HCT116 (cell line): Measurements from ENCODE around the gene RNF13. TPM values are rescaled to one million over a fixed set of nuclear protein-coding genes. Genes with fewer than 3 reads are reported as not detected.

Source experiments
- ATAC-seq: fragments of 200-7000 bp; cut with Tn5 transposase; 2 replicates; pipeline ENCODE4 v1.9.1; 2020; ENCODE audit warnings: mild to moderate bottlenecking, moderate library complexity
- BruUV-seq: library from RNA; stranded (reverse); fragments of 400-500 nt; replicated peaks from 2 replicates; lab custom pipeline; 2021; lab: Mats Ljungman, UMichigan
- CTCF ChIA-PET: fragments of 300-600 bp; sonication (Branson Sonifier 250); formaldehyde crosslinking; loops from one replicate; lab custom pipeline; 2021; ENCODE audit warnings: antibody characterized with exemption; lab: Charles Lee
- POLR2A ChIA-PET: fragments of 300-600, 350-600 bp; sonication (Branson Sonifier 250); formaldehyde crosslinking; loops from one replicate; lab custom pipeline; 2021; ENCODE audit warnings: antibody characterized with exemption; lab: Charles Lee
- RAD21 ChIA-PET, 2 experiments: fragments of 300-600 bp; sonication (Branson Sonifier 250); formaldehyde crosslinking; loops; one replicate each; lab custom pipeline; 2023; ENCODE audit warnings: low total read pairs in 2 of 2; ENCODE audit not compliant: uncharacterized antibody in 2 of 2, unreplicated experiment in 2 of 2, low non-redundant PET in 1 of 2; lab: Charles Lee
- DNase-seq: peaks from one replicate; pipeline ENCODE4 v3.0.0-alpha.2; 2010; ENCODE audit warnings: low read depth, low spot score
- H2AFZ ChIP-seq: fragments of 200-600 bp; shearing (Covaris generic), sonication (generic); 2 replicates; pipeline ENCODE4 v1.6.1; 2017; ENCODE audit warnings: low read depth, mixed run types, mixed read lengths, antibody characterized with exemption, low read length; ENCODE audit not compliant: poor library complexity, severe bottlenecking
- H3K27ac ChIP-seq: 2 replicates; pipeline ENCODE4 v1.5.1; 2012; ENCODE audit warnings: low read depth, low read length
- H3K27me3 ChIP-seq: fragments of 200-600 bp; sonication (generic); 2 replicates; pipeline ENCODE4 v1.6.1; 2016; ENCODE audit warnings: mixed run types, low read length, mixed read lengths; ENCODE audit not compliant: insufficient read depth
- H3K36me3 ChIP-seq, 2 experiments: fragments of 200-500 bp in 1 of 2; fragments of 200-600 bp in 1 of 2; sonication (Bioruptor generic) in 1 of 2; sonication (generic) in 1 of 2; 2 replicates each; pipeline versions ENCODE4 v1.5.1 to v1.6.1; 2014 to 2016; ENCODE audit warnings: low read length in 2 of 2, inconsistent platforms in 1 of 2, mixed read lengths in 1 of 2, mixed run types in 1 of 2; ENCODE audit not compliant: insufficient read depth in 2 of 2, control insufficient read depth in 1 of 2
- H3K4me1 ChIP-seq, 2 experiments: fragments of 200-600 bp in 1 of 2; sonication (generic) in 1 of 2; 2 replicates each; pipeline versions ENCODE4 v1.5.1 to v1.6.1; 2012 to 2017; ENCODE audit warnings: low read length in 2 of 2, inconsistent platforms in 1 of 2, mild to moderate bottlenecking in 1 of 2, mixed read lengths in 1 of 2, mixed run types in 1 of 2, moderate library complexity in 1 of 2; ENCODE audit not compliant: insufficient read depth in 2 of 2, control insufficient read depth in 1 of 2
- H3K4me2 ChIP-seq: fragments of 200-600 bp; sonication (generic); 2 replicates; pipeline ENCODE4 v1.6.1; 2017; ENCODE audit warnings: mixed run types, low read length, mixed read lengths
- H3K4me3 ChIP-seq, 2 experiments: fragments of 200-600 bp in 1 of 2; sonication (generic) in 1 of 2; replicated peaks in 1 of 2; 2 replicates each; pipeline ENCODE4 v1.5.1; 2011 to 2016; ENCODE audit warnings: low read length in 2 of 2, control low read depth in 1 of 2, low read depth in 1 of 2, mild to moderate bottlenecking in 1 of 2, mixed read lengths in 1 of 2, mixed run types in 1 of 2
- H3K79me2 ChIP-seq: fragments of 200-600 bp; sonication (generic); 2 replicates; pipeline ENCODE4 v1.6.1; 2017; ENCODE audit warnings: mild to moderate bottlenecking, mixed run types, low read length, moderate library complexity, mixed read lengths; ENCODE audit not compliant: insufficient read depth
- H3K9ac ChIP-seq: fragments of 200-600 bp; sonication (generic); 2 replicates; pipeline ENCODE4 v1.6.1; 2016; ENCODE audit warnings: low read length, mixed read lengths
- H3K9me2 ChIP-seq: fragments of 200-600 bp; sonication (generic), shearing (Covaris generic); 2 replicates; pipeline ENCODE4 v1.6.1; 2017; ENCODE audit warnings: mixed run types, mild to moderate bottlenecking, moderate library complexity; ENCODE audit not compliant: insufficient read depth
- H3K9me3 ChIP-seq, 2 experiments: fragments of 200-500 bp in 1 of 2; fragments of 200-600 bp in 1 of 2; sonication (Bioruptor generic) in 1 of 2; sonication (generic) in 1 of 2; 2 replicates each; pipeline ENCODE4 v1.6.1; 2014 to 2017; ENCODE audit warnings: low read length in 2 of 2, mixed read lengths in 2 of 2, inconsistent platforms in 1 of 2, low read depth in 1 of 2, mild to moderate bottlenecking in 1 of 2, mixed run types in 1 of 2, moderate library complexity in 1 of 2; ENCODE audit not compliant: control insufficient read depth in 1 of 2, insufficient read depth in 1 of 2
- H4K20me1 ChIP-seq: fragments of 200-600 bp; sonication (generic), shearing (Covaris generic); 2 replicates; pipeline ENCODE4 v1.6.1; 2017; ENCODE audit warnings: mixed run types, mild to moderate bottlenecking, moderate library complexity; ENCODE audit not compliant: insufficient read depth
- CEBPB ChIP-seq: IDR thresholded peaks from 2 replicates; pipeline ENCODE4 v1.6.1; 2012; ENCODE audit warnings: low read depth
- EGR1 ChIP-seq: IDR thresholded peaks from 2 replicates; pipeline ENCODE4 v1.6.1; 2012; ENCODE audit warnings: low read depth
- ELF1 ChIP-seq: IDR thresholded peaks from 2 replicates; pipeline ENCODE4 v1.6.1; 2012; ENCODE audit warnings: low read depth, borderline replicate concordance
- EZH2 ChIP-seq: fragments of 200-600 bp; sonication (generic); IDR thresholded peaks from 2 replicates; pipeline ENCODE4 v1.6.1; 2017; ENCODE audit warnings: antibody characterized with exemption, mixed run types
- EZH2phosphoT487 ChIP-seq: fragments of 200-600 bp; IDR thresholded peaks from 2 replicates; pipeline ENCODE4 v1.6.1; 2018; ENCODE audit warnings: antibody characterized with exemption, borderline replicate concordance
- SRF ChIP-seq: IDR thresholded peaks from 2 replicates; pipeline ENCODE4 v1.6.1; 2012; ENCODE audit warnings: low read depth
- TCF7L2 ChIP-seq: IDR thresholded peaks from 2 replicates; pipeline ENCODE4 v1.7.0; 2011; ENCODE audit warnings: borderline replicate concordance, inconsistent platforms; ENCODE audit not compliant: insufficient read depth, insufficient read length; ENCODE audit errors: extremely low read depth
- YY1 ChIP-seq: IDR thresholded peaks from 2 replicates; pipeline ENCODE4 v1.6.1; 2011; ENCODE audit warnings: low read length, low read depth, moderate library complexity, mild to moderate bottlenecking; ENCODE audit not compliant: insufficient replicate concordance; ENCODE audit errors: extremely low read depth
- ZFX ChIP-seq: fragments of 450-650 bp; IDR thresholded peaks from 2 replicates; pipeline ENCODE4 v1.6.1; 2017
- ZNF274 ChIP-seq: fragments of 200-500 bp; sonication (Bioruptor generic); IDR thresholded peaks from 2 replicates; pipeline ENCODE4 v1.6.1; 2014; ENCODE audit warnings: mild to moderate bottlenecking, low read depth, low read length, inconsistent platforms
- intact Hi-C: fragments of 100-400 bp; cut with micrococcal nuclease; formaldehyde crosslinking; loops from 2 replicates; pipeline ENCODE4 v1.10.0; 2022
- total RNA-seq: library from RNA; stranded (reverse); gene quantifications from one replicate; pipeline ENCODE4 v1.2.1, GENCODE V29; 2021; ENCODE audit not compliant: unreplicated experiment
- TF ChIP-seq, protein P1 (sequence below): IDR thresholded peaks from 2 replicates; pipeline ENCODE4 v1.6.1; 2011; ENCODE audit warnings: mild to moderate bottlenecking, low read length, moderate library complexity; ENCODE audit not compliant: insufficient replicate concordance; ENCODE audit errors: extremely low read depth
- TF ChIP-seq, protein P2 (sequence below): IDR thresholded peaks from 2 replicates; pipeline ENCODE4 v1.6.1; 2012

RNF13 gene
- total RNA-seq, 1 experiment from 2014 or later: 39.9 TPM

DNA sequence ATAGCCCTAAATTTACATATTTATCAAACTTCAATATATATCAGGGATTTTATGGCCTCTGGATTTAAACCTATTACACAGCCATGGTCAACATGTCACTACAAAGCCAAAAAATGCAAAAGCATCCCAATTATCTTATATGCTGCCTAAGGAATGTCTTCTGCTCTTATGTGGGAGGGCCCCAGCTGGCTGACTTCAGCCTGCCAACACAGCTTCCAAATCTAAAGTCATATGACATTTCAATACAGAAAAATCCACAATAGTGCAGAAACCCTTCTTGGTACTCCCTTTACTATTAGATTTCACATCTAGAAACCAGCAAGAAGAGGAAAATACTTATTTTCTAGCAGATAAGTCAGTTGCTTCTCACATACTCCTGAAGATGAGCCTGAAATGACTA lies 151.3 kb downstream of the RNF13 start:
- no peak overlapping the region for H2AFZ ChIP-seq
- no peak overlapping the region for H3K4me2 ChIP-seq
- ATAC-seq (no peak), DNase-seq (no peak)
- no TSS peak for BruUV-seq
- peaks cover 90% of the 10 kb centered on the region for H3K79me2 ChIP-seq
- peaks cover 17 to 49% of the 10 kb centered on the region in 2 experiments for H3K36me3 ChIP-seq
- H3K4me3 ChIP-seq: no peak overlapping the region
- ChIA-PET RAD21 (no interaction called here), POLR2A (no interaction called here), CTCF (no interaction called here)
- H3K9ac ChIP-seq: no peak overlapping the region
- no peak for TF ChIP-seq EZH2
- TF ChIP-seq, protein P1, sequence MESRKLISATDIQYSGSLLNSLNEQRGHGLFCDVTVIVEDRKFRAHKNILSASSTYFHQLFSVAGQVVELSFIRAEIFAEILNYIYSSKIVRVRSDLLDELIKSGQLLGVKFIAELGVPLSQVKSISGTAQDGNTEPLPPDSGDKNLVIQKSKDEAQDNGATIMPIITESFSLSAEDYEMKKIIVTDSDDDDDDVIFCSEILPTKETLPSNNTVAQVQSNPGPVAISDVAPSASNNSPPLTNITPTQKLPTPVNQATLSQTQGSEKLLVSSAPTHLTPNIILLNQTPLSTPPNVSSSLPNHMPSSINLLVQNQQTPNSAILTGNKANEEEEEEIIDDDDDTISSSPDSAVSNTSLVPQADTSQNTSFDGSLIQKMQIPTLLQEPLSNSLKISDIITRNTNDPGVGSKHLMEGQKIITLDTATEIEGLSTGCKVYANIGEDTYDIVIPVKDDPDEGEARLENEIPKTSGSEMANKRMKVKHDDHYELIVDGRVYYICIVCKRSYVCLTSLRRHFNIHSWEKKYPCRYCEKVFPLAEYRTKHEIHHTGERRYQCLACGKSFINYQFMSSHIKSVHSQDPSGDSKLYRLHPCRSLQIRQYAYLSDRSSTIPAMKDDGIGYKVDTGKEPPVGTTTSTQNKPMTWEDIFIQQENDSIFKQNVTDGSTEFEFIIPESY: no peak
- no peak for TF ChIP-seq CEBPB
- TF ChIP-seq ELF1: no peak
- TF ChIP-seq, protein P2, sequence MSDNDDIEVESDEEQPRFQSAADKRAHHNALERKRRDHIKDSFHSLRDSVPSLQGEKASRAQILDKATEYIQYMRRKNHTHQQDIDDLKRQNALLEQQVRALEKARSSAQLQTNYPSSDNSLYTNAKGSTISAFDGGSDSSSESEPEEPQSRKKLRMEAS: no peak
- no peak for TF ChIP-seq YY1
- TF ChIP-seq ZNF274: no peak
- no peak for TF ChIP-seq TCF7L2
- TF ChIP-seq EZH2phosphoT487: no peak
- no peak for TF ChIP-seq ZFX
- no peak for TF ChIP-seq EGR1
- TF ChIP-seq SRF: no peak
- no peaks in the 10 kb centered on the region for H3K9me2 ChIP-seq
- peaks cover 12% of the 10 kb centered on the region; the same call in 1 of the 2 replicates for H4K20me1 ChIP-seq
- no peak overlapping the region for H3K27ac ChIP-seq
- H3K4me1 ChIP-seq: peaks cover 7 to 14% of the 10 kb centered on the region in 2 experiments; a peak in 3 of 4 replicates
- intact Hi-C loops: loop anchor here (10.0 kb wide), 2 partner anchors 469 to 531 kb away; no protein-coding TSS in a partner anchor
- no peaks in the 10 kb centered on the region for H3K9me3 ChIP-seq
- H3K27me3 ChIP-seq: no peaks in the 10 kb centered on the region
